Endothelial cell of umbilical vein (primary cell): ENCODE results near the gene CPED1. TPM values are rescaled to one million over a fixed set of nuclear protein-coding genes. Genes with fewer than 3 reads are reported as not detected.

Source experiments
- BruUV-seq: library from RNA; stranded (reverse); fragments of 400-500 nt; replicated peaks from 2 replicates; lab custom pipeline; 2021; lab: Mats Ljungman, UMichigan
- CTCF ChIA-PET: fragments of 300-600, 350-600 bp; sonication (Branson Sonifier 250); formaldehyde crosslinking; loops from one replicate; lab custom pipeline; 2021; ENCODE audit warnings: antibody characterized with exemption, inconsistent platforms; lab: Charles Lee
- POLR2A ChIA-PET: fragments of 300-600, 350-600 bp; sonication (Branson Sonifier 250); formaldehyde crosslinking; loops from one replicate; lab custom pipeline; 2021; ENCODE audit warnings: antibody characterized with exemption, inconsistent platforms; lab: Charles Lee
- DNase-seq: peaks from one replicate; pipeline ENCODE4 v3.0.0-alpha.2; 2011; ENCODE audit warnings: low read depth, low spot score
- FAIRE-seq: peaks from 2 replicates; lab custom pipeline; 2011; peaks lifted over from hg19 to GRCh38; lab: Jason Lieb, UNC
- H2AFZ ChIP-seq: 2 replicates; pipeline ENCODE4 v1.6.0; 2012; ENCODE audit warnings: low read depth, low read length, control low read depth, inconsistent platforms
- H3K27ac ChIP-seq: 2 replicates; pipeline ENCODE4 v1.5.1; 2011; ENCODE audit warnings: low read depth, mild to moderate bottlenecking, control low read depth, low read length, moderate library complexity; ENCODE audit not compliant: insufficient read depth
- H3K27me3 ChIP-seq, 2 experiments: 2 replicates each; pipeline versions ENCODE4 v1.6.0 to v1.6.1; 2011; ENCODE audit warnings: low read length in 2 of 2, mixed read lengths in 1 of 2; ENCODE audit not compliant: control insufficient read depth in 2 of 2, insufficient read depth in 2 of 2
- H3K36me3 ChIP-seq, 2 experiments: 2 replicates in 1 of 2; 3 replicates in 1 of 2; pipeline ENCODE4 v1.5.1; 2011; ENCODE audit warnings: low read length in 2 of 2, mild to moderate bottlenecking in 1 of 2, moderate library complexity in 1 of 2; ENCODE audit not compliant: control insufficient read depth in 2 of 2, insufficient read depth in 2 of 2; ENCODE audit errors: extremely low read depth in 1 of 2
- H3K4me1 ChIP-seq: 3 replicates; pipeline ENCODE4 v1.5.1; 2011; ENCODE audit warnings: mild to moderate bottlenecking, low read length; ENCODE audit not compliant: control insufficient read depth, insufficient read depth; ENCODE audit errors: extremely low read depth
- H3K4me2 ChIP-seq: 2 replicates; pipeline ENCODE4 v1.6.1; 2011; ENCODE audit warnings: low read length, control low read depth, mixed read lengths; ENCODE audit not compliant: insufficient read depth
- H3K4me3 ChIP-seq, 3 experiments: fragments of 200-600 bp in 1 of 3; sonication (generic), shearing (Covaris generic) in 1 of 3; replicated peaks in 1 of 3; 2 replicates each; pipeline ENCODE4 v1.5.1; 2011 to 2016; ENCODE audit warnings: control low read depth in 3 of 3, low read length in 3 of 3, mild to moderate bottlenecking in 2 of 3, inconsistent platforms in 1 of 3, low read depth in 1 of 3, moderate library complexity in 1 of 3; ENCODE audit not compliant: insufficient read depth in 1 of 3
- H3K79me2 ChIP-seq: 2 replicates; pipeline ENCODE4 v1.6.0; 2012; ENCODE audit warnings: low read length, inconsistent platforms; ENCODE audit not compliant: control insufficient read depth, insufficient read depth
- H3K9ac ChIP-seq: replicated peaks from 2 replicates; pipeline ENCODE3; 2011; ENCODE audit warnings: low read length, control low read depth; ENCODE audit not compliant: insufficient read depth; ENCODE audit errors: extremely low read depth
- H3K9me1 ChIP-seq: replicated peaks from 3 replicates; pipeline ENCODE4 v1.6.0; 2011; ENCODE audit warnings: mild to moderate bottlenecking, low read length; ENCODE audit not compliant: control insufficient read depth, insufficient read depth; ENCODE audit errors: extremely low read depth
- H3K9me3 ChIP-seq: replicated peaks from 2 replicates; pipeline ENCODE4 v1.5.1; 2012; ENCODE audit warnings: low read length, inconsistent platforms; ENCODE audit not compliant: control insufficient read depth, insufficient read depth
- H4K20me1 ChIP-seq: replicated peaks from 2 replicates; pipeline ENCODE3; 2011; ENCODE audit warnings: mild to moderate bottlenecking, low read length; ENCODE audit not compliant: control insufficient read depth, insufficient read depth; ENCODE audit errors: extremely low read depth
- EZH2 ChIP-seq: IDR thresholded peaks from 2 replicates; pipeline ENCODE4 v1.6.1; 2012; ENCODE audit warnings: borderline replicate concordance, low read depth, mild to moderate bottlenecking, moderate library complexity, low read length, inconsistent platforms; ENCODE audit not compliant: severe bottlenecking
- FOS ChIP-seq: IDR thresholded peaks from 2 replicates; pipeline ENCODE4 v1.6.1; 2011; ENCODE audit warnings: mild to moderate bottlenecking, low read length, moderate library complexity, borderline replicate concordance; ENCODE audit not compliant: insufficient read depth
- JUN ChIP-seq: IDR thresholded peaks from 2 replicates; pipeline ENCODE4 v1.6.1; 2011; ENCODE audit warnings: borderline replicate concordance, low read depth; ENCODE audit not compliant: insufficient read length, insufficient read depth
- MYC ChIP-seq: IDR thresholded peaks from one replicate; pipeline ENCODE4 v1.6.1; 2011; ENCODE audit warnings: mild to moderate bottlenecking, low read depth, low read length
- POLR2A ChIP-seq: IDR thresholded peaks from 2 replicates; pipeline ENCODE4 v1.6.1; 2012; ENCODE audit warnings: low read depth, mild to moderate bottlenecking, control low read depth, low read length
- POLR2AphosphoS5 ChIP-seq: IDR thresholded peaks from 2 replicates; pipeline ENCODE4 v1.6.1; 2012; ENCODE audit warnings: low read depth, mild to moderate bottlenecking, control low read depth, low read length, moderate library complexity; ENCODE audit not compliant: insufficient read depth
- dilution Hi-C: fragments of 300-500 bp; cut with MboI; formaldehyde crosslinking; loops from one replicate; pipeline ENCODE4 v1.15.0; 2019; ENCODE audit warnings: low sequenced_read_pairs; ENCODE audit not compliant: extremely low pct_ligation_motif_present
- intact Hi-C: fragments of 100-400 bp; cut with micrococcal nuclease; formaldehyde crosslinking; loops from one replicate; pipeline ENCODE4 v1.10.0; 2022
- polyA plus RNA-seq, 4 experiments: library from polyadenylated mRNA; depleted of rRNA in 3 of 4; stranded (reverse) in 3 of 4; unstranded in 1 of 4; fragments of >200 nt; gene quantifications; 2 replicates each; pipeline versions ENCODE4 v1.2.1 to v1.2.3, GENCODE V29; 2011 to 2012; ENCODE audit warnings: missing spikeins in 1 of 4
- total RNA-seq: library from RNA; stranded (reverse); gene quantifications from 2 replicates; pipeline ENCODE4 v1.2.3, GENCODE V29; 2021
- TF ChIP-seq, protein P1 (sequence below): IDR thresholded peaks from 2 replicates; pipeline ENCODE4 v1.6.1; 2011; ENCODE audit not compliant: insufficient read depth, insufficient read length
- TF ChIP-seq, protein P2 (sequence below), 2 donors: IDR thresholded peaks; 1 replicate in 1 of 2; 2 replicates in 1 of 2; pipeline ENCODE4 v1.5.1; 2011; ENCODE audit warnings: low read length in 2 of 2, mild to moderate bottlenecking in 2 of 2, moderate library complexity in 2 of 2, control low read depth in 1 of 2, inconsistent platforms in 1 of 2, low read depth in 1 of 2; ENCODE audit not compliant: insufficient read depth in 1 of 2; ENCODE audit errors: extremely low read depth in 1 of 2

Gene CPED1
- total and polyA plus RNA-seq, 2 donors (not counting 3 experiments of a cell fraction or from before 2014, with no cell fraction given), result 0.22 to 3.0 TPM

DNA sequence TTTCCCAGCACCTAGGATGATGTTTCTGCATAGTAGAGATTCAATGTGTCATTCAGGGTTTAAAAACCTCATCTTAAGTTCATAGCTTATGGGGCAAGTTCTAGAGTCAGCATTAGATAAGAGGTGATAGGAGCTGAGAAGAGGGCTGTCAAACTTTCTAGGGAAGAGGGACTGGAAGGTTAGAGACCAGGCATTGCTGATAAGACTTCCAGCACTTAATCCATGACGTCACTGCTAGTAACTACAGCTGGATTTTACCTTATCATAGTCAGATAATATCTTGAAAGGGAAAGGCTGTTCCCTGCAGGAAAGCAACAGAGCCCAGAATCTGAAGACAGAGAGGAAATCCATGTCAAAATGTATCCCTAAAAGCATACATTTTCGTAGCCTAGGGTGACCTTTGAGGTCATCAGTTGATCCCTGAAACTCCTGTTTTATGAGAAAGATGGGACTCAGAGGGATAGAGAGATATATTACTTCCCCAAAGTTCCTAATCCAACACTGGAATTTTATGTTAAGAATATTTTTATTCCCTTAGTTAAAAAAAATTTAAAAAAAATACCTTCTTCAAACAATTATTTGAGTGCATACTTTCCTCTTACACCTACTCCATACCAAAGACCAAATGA is 3.3 kb upstream of the CPED1 start:
- H3K4me2 ChIP-seq, result no peak overlapping the region
- dilution Hi-C loops, result loop anchor here (25.0 kb wide), 1 partner anchor 102 kb away; no protein-coding TSS in a partner anchor
- FAIRE-seq (no peak), DNase-seq (no peak)
- no TSS peak for BruUV-seq
- H3K27ac ChIP-seq, result no peak overlapping the region
- no peak overlapping the region for H3K9ac ChIP-seq
- H3K27me3 ChIP-seq, result peaks cover 0 to 7% of the 10 kb centered on the region in 2 experiments
- CTCF ChIA-PET, result interaction anchor here (1.2 to 8.4 kb wide), 5 partner anchors 11 to 193 kb away, joined by 3 to 156 read pairs (median 71); no protein-coding TSS in a partner anchor
- H3K79me2 ChIP-seq, result no peaks in the 10 kb centered on the region
- peaks cover 10% of the 10 kb centered on the region for H3K4me1 ChIP-seq
- H3K9me1 ChIP-seq, result no peaks in the 10 kb centered on the region
- POLR2A ChIA-PET, result interaction anchor here (1.0 kb wide), 1 partner anchor 35 kb away, joined by 4 read pairs; the partner anchor contains the start of gene ING3
- TF ChIP-seq, protein P1, sequence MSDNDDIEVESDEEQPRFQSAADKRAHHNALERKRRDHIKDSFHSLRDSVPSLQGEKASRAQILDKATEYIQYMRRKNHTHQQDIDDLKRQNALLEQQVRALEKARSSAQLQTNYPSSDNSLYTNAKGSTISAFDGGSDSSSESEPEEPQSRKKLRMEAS, result no peak
- TF ChIP-seq POLR2A (no peak), POLR2AphosphoS5 (no peak), JUN (no peak), EZH2 (no peak), MYC (no peak), FOS (no peak)
- TF ChIP-seq, protein P2, sequence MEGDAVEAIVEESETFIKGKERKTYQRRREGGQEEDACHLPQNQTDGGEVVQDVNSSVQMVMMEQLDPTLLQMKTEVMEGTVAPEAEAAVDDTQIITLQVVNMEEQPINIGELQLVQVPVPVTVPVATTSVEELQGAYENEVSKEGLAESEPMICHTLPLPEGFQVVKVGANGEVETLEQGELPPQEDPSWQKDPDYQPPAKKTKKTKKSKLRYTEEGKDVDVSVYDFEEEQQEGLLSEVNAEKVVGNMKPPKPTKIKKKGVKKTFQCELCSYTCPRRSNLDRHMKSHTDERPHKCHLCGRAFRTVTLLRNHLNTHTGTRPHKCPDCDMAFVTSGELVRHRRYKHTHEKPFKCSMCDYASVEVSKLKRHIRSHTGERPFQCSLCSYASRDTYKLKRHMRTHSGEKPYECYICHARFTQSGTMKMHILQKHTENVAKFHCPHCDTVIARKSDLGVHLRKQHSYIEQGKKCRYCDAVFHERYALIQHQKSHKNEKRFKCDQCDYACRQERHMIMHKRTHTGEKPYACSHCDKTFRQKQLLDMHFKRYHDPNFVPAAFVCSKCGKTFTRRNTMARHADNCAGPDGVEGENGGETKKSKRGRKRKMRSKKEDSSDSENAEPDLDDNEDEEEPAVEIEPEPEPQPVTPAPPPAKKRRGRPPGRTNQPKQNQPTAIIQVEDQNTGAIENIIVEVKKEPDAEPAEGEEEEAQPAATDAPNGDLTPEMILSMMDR (IDR thresholded peaks at IDR 0.05; ENCODE audit: extremely low read depth in 1 of 2, insufficient read depth in 1 of 2, low read depth in 1 of 2, low read length in 2 of 2), result no peak
- intact Hi-C loops, result loop anchor here (5.0 kb wide), 1 partner anchor 562 kb away; no protein-coding TSS in a partner anchor
- no peaks in the 10 kb centered on the region for H3K36me3 ChIP-seq
- H3K9me3 ChIP-seq, result no peaks in the 10 kb centered on the region
- H2AFZ ChIP-seq, result no peak overlapping the region
- no peaks in the 10 kb centered on the region for H4K20me1 ChIP-seq
- no peak overlapping the region for H3K4me3 ChIP-seq
